ENCODE data around the gene CPM.
"Not testable (repeated sequence)": the region's sequence is repeated elsewhere in the genome, so short reads cannot be mapped to it uniquely, and the experiment has no call there.

CPM gene

DNA sequence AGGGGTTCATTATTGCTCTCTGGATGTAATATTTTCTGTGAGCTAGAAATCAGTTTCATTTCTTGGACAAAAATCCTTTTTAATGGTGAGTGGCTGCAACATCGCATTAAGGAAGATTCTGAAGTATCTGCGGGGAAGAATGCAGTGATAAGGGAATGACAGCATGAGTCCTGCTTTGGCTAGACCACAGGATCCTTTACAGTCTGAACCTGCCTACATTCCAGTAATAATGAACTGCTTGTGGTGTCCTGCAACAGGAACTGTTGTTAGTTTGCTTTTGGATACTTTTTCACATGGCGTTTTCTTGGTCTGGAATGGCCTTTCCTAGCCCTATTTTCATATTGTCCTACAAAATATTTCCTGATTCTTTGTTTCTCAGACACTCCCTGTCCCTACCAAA is 109.3 kb downstream of the CPM start:
- no peak for DNase-seq

DNA sequence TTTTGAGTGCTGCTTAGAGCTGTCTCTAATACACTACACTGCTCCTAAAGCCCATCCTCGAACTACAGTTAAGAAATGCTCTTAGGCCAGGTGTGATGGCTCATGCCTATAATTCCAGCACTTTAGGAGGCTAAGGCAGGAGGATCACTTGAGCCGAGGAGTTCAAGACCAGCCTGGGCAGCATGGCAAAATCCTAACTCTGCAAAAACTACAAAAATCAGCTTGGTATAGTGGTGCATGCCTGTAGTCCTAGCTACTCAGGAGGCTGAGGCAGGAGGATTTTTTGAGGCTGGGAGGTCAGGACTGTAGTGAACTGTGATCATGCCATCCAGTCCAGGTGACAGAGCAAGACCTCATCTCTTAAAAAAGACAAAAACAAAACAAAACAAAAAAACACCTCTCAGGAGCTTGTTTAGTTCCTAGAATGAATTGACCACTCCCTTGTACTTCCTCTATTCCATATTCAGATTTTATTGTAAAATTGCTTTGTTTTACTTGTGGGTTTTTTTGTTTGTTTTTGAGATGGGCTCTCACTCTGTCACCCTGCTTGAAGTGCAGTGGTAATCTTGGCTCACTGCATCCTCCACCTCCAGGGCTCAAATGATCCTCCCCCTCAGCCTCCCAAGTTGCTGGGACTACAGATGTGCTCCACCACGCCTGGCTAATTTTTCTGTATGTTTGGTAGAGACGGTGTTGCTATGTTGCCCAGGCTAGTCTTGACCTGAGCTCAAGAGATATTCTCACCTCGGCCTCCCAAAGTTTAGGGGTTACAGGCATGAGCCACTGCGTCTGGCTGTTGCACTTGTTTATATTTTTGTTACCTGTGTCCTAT is 111.4 kb downstream of the CPM start:
- no peak for DNase-seq

DNA sequence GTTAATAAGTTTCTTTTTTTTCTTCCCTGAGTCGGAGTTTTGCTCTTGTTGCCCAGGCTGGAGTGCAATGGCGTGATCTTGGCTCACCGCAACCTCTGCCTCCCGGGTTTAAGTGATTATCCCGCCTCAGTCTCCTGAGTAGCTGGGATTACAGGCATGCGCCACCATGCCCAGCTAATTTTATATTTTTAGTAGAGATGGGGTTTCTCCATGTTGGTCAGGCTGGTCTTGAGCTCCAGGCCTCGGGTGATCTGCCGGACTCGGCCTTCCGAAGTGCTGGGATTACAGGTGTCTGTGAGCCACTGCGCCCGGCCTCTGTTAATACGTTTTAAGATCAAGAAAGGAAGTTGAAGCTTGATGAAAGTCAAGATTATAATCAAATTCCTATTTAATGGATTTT is 113.5 kb downstream of the CPM start:
- DNase-seq = not testable (repeated sequence)

DNA sequence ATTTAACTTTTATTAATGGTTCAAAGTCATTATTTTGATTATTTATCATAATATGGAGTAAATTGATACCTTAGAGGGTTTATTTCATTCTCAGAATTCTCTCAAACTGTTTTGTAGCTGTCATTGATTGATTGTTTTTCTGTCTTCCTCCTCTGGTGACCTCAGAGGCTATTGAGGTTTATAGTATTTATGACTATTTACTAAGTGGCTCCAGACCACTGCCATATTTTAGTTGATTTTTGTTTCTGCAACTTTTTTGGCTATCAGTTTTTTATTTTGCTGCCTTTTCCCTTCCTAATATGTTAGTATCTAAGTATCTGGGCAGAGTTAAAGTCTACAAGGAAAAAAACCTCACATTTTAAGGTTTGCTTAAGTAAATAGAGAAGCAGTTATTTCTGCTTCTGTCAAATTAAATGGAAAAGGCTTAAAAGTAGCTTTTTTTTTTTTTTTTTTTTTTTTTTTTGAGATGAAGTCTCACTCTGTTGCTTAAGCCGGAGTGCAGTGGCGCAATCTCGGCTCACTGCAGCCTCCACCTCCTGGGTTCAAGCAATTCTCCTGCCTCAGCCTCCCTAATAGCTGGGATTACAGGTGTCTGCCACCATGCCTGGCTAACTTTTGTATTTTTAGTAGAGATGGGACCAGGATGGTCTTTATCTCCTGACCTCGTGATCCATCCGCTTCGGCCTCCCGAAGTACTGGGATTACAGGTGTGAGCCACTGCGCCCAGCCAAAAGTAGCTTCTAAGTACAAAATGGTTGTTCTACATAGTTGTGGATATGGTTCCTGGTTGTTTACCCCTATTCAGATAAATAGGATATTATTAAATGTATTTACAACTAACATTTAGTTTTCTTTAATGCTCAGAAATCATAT is 116.8 kb downstream of the CPM start:
- no peak for DNase-seq

DNA sequence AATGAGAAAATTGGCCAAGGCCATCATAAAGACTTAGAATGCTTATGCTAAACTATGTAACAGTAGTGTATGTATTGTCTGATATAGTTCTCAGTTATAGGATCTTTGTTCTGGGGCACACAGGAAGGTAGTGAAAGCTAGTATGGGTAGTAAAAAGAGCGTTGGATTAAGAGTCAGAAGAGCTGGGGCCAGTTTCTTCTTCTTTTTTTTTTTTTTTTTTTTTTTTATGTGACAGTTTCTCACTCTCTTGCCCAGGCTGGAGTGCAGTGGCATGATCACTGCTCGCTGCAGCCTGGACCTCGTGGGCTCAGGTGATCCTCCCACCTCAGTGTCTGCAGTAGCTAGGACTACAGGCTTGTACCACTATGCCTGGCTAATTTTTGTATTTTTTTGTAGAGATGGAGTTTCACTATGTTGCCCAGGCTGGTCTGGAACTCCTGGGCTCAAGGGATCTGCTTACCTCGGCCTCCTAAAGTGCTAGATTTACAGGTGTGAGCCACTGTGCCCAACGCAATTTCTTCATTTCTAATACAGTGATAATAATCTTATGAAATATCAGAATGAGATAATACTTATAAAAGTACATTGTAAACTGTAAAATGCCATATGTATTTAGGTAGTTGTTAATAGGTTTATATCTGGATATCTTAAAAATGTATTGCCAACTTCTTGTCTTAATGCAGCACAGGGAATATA is 117.6 kb downstream of the CPM start:
- DNase-seq = no peak

DNA sequence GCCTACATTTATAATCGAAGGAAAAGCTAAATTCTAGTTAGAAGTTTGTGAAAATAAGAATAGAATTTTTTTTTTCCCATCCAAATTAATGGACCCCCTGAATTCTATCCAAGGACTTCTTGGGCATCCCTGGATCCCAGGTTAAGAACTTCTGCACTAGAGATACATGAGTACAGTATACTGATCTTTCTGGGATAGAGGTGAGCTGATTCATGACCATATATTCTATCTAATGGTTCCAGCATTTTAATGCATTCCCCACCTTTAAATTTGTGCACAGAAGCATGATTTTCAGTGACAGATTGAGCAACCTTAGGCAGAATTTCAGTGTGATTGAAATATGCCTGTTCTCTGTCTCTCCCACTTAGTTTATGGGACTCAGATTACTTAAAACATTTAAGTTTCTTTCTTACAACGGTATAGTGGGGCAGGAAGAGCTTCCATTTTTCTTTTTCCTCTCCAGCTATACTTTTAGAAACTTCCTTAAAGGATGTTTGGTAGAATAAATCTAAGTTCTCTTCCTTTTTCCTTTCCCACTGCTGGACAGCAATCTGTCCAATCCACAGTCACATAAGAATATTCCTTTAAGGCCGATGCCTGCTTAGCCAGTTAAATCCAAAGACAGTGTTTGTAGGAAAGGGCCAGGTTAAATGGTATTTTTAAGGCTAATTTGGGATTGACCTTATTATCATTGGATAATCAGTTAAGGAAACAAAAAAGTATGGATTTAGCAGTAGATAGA is 118.3 kb downstream of the CPM start:
- DNase-seq = no peak

DNA sequence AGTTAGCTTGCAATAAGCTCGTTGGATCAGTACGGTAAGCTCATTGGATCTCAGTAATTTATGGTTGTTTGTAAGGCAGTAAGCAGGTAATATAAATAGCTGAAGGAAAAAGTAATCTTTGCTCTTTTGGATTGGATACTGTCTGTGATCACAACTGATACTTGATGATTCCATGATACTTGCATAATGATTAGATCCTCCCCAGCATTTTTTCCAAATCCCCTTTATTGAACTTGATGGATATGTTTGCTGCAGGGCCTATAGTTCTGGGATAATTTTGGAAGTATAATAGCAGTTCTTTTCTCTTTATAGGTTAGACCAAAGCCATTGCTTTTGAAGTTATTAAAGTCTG is 119.8 kb downstream of the CPM start:
- DNase-seq = no peak

DNA sequence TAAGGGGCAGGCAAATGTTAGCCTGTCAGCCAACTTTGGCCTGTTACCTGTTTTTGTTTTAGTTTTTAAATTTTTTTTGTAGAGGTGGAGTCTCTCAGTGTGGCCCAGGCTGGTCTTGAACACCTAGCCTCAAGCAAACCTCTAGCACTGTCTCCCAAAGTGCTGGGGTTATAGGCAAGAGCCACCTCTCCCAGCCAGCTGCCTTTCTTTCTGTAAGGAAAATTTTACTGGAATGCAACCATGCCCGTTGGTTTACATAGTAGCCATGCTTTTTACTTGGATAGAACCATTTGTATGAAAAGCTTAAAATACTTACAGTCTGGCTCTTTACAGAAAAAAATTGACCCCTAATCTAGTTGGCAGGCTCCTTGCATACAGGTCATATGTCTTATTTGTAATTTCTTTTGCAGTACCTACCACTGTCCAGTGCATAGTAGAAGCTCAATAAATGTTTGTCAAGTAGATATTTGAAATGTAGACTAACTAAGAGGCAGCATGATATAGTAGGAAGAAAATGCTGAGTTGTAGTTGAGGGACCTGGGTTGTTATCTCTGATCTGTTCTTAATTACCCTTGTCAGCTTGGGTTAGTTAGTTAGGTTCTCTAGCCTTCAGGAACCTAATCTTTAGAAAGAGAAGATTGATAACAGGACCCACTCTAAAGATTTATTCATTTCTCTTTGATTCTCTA is 120.3 kb downstream of the CPM start:
- no peak for DNase-seq

DNA sequence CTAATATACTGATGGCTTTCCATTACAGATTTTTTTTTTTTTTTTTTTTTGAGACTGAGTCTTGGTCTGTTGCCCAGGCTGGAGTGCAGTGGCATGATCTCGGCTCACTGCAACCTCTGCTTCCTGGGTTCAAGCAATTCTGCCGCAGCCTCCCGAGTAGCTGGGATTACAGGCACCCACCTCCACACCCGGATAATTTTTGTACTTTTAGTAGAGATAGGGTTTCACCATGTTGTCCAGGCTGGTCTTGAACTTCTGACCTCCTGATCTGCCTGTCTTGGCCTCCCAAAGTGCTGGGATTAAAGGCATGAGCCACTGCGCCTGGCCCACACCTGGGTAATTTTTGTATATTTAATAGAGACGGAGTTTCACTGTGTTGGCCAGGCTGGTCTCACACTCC is 121.4 kb downstream of the CPM start:
- not testable (repeated sequence) for DNase-seq

DNA sequence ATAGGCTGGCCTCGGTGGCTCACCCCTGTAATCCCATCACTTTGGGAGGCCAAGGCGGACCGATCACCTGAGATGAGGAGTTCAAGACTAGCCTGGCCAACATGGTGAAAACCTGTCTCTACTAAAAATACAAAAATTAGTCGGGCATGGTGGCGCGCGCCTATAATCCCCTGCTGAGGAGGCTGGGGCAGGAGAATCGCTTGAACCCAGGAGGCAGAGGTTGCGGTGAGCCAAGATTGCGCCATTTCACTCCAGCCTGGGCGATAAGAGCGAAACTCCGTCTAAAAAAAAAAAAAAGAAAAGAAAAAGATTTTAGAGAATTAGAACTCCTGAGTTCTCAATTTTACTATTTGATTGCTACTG is 123.0 kb downstream of the CPM start:
- not testable (repeated sequence) for DNase-seq

DNA sequence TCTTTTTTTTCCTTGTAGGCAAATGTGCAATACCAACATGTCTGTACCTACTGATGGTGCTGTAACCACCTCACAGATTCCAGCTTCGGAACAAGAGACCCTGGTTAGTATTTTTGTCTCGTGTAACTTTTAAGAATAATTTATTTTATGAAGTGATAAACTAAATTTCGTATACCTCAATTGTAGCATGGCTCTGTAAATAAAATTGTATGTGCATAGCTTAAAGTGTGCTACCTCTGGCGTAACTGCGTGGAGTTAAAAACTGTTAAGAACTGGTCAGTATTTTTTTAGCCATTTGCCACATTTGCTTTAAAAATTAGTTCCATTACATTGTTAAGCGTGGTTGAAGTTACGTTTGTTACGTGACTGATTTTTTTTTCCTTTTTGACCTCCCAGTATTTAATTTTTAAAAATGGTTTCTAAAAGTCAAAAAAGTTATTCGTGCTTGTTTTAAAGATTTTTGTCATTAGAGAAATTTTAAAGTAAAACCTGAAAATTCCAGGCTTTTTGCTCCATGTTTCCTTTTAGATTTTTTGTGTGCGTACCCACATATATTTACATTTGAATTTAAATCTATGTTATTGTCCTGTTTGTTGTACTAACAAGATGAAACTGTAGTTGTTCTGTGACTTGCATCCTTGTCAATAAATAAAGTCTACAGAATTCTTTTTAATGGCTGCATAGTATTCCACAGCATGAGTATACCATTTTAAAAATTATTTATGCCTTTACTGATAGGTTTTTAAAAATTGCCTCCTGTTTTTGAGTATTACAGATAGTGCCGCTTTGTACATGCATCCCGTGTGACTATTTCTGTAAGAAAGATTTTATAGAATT is 123.6 kb downstream of the CPM start:
- no peak for DNase-seq

DNA sequence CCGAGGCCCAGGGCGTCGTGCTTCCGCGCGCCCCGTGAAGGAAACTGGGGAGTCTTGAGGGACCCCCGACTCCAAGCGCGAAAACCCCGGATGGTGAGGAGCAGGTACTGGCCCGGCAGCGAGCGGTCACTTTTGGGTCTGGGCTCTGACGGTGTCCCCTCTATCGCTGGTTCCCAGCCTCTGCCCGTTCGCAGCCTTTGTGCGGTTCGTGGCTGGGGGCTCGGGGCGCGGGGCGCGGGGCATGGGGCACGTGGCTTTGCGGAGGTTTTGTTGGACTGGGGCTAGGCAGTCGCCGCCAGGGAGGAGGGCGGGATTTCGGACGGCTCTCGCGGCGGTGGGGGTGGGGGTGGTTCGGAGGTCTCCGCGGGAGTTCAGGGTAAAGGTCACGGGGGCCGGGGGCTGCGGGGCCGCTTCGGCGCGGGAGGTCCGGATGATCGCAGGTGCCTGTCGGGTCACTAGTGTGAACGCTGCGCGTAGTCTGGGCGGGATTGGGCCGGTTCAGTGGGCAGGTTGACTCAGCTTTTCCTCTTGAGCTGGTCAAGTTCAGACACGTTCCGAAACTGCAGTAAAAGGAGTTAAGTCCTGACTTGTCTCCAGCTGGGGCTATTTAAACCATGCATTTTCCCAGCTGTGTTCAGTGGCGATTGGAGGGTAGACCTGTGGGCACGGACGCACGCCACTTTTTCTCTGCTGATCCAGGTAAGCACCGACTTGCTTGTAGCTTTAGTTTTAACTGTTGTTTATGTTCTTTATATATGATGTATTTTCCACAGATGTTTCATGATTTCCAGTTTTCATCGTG is 124.4 kb downstream of the CPM start:
- peak; percentile 36 for DNase-seq

DNA sequence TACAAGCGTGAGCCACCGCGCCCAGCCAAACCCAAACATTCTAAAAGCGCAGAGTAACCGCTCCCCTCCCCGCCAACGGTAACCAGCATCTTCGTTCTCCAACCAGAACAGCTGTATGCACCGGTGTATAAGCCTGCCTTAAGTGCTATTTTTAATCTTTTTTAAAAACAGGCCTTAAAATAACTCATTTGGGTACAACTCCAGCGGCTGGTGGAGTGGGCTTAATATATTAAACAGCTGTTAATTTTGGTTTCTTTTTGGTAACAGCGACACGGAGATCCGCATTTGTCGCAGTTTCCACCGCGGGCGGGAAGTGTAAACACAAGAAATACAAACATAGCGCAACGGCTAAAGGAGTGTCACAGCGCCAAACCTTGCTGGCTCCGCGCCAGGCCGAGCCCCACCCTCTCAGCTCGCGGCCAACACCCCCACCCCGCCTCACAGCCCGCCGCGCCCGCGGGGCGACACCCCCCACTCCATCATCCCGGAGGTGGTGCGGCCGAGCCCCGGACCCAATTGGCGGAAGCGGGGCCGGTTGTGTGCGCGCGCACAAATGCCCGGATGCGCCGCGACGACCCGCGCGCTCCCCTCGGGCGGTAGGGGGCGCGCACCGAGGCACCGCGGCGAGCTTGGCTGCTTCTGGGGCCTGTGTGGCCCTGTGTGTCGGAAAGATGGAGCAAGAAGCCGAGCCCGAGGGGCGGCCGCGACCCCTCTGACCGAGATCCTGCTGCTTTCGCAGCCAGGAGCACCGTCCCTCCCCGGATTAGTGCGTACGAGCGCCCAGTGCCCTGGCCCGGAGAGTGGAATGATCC is 125.2 kb downstream of the CPM start, which contains the start of gene MDM2:
Gene MDM2, plus strand, starts transcription at position 602 of the 812 bp plus-strand sequence. CDS start 301 bp downstream, outside the sequence.
- peak; percentile 98 for DNase-seq

DNA sequence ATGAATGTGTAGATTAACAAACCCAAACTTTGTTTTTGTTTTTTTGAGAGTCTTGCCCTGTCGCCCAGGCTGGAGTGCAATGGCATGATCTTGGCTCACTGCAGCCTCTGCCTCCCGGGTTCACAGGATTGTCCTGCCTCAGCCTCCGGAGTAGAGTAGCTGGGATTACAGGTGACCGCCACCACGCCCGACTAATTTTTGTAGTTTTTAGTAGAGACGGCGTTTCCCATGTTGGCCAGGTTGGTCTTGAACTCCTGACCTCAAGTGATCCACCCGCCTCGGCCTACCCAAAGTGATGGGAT is 125.7 kb downstream of the CPM start:
- DNase-seq = not testable (repeated sequence)

DNA sequence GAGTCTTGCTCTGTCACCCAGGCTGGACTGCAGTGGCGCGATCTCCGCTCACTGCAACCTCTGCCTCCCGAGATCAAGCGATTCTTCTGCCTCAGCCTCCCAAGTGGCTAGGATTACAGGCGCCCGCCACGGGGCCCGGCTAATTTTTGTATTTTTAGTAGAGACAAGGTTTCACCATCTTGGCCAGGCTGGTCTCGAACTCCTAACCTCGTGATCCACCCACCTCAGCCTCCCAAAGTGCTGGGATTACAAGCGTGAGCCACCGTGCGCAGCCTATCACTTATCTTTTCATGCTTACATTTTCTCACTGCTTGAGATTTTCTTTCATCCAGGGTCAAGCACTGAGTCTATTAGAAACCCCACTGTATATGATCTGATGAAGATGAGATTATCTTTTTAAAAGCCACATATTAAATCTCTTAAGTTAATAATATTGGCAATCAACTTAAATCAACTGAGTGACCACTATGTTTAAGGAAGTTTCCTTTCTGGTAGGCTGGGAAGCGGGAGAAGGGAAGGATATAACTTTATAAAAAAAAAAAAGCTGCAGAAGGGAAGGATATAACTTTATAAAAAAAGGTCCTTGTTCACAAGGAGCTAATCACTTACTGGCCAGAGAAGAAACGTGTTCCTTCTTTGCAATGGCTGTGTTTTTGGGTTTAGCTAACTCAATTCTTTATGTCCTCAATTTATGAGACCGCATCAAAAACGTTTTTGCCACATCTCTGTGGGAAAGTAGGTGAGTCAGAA is 126.3 kb downstream of the CPM start:
- DNase-seq = no peak

DNA sequence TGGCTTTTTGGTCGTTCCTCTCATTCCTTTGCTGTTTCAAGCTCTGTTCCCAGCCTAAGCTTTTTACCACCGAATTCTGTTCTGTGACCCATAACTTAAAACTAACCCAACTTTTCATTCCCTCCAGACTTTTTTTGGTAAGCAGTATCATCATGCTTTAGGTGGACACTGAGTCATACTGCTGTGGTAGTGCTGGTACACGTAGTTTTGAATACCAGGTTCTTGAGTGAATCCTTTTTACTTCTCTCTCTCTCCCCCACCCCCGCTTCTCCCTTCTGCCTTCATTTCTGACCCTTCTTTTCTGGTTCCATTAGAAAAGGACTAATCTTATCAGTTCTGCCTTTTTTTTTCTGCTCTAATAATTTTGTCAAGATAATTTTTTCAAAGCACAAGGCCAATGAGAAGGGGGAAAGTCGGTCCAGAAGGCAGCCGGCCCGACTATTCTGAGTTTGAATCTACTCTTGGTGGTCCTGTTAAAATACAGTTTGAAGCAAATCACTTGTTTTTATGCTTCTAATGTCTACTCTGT is 127.3 kb downstream of the CPM start:
- no peak for DNase-seq

DNA sequence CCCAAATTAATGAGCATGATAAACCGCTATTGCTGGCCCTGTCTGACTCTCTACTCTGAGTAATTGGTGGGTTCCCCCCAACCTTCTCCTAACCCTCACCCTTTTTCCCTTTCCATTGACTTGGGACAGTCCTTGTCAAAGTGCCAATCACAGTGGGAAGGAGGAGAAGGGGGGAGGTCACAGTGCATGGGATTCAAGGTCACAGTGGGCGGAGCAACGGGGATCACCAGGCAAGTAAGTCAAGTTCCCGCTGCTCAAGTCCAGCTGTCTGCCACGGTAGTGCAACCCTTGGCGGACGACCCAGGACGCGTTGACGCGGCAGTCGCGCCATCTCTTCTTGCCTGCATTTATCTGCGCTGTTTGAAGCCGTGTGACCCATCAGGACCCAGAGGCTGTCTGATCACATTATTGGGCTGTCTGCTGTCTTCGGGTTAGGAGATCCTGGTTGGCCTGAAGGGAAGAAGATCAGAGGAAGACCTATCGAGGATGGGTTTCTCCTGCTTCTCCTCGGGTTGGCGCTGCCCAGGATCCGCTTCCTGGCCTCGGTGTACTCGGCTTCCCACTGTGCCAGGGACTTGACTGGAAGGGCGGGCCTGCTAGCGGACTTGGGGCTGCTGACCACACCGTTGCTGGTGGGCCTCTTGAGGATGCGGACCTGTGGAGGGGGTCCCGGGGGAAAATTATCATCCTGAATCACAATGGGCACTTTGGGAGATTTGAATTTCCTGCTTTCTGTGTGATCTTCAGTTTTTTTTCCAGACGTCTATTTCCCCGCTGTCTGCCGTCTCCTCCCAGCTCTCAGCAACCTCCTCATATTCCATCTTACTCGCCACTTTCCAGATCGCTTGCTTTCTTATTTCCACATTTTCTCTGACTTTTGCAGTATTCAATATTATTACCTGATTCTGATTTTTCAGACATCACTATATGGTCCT is 128.0 kb downstream of the CPM start:
- DNase-seq = no peak
